ENCODE measurements around the gene ULBP3. TPM values are rescaled to one million over a fixed set of nuclear protein-coding genes. Genes with fewer than 3 reads are reported as not detected.

The ULBP3 gene
- total RNA-seq, 3 donors from 2014 or later = 0.64 to 2.0 (median 0.73) TPM

- intact Hi-C loops (cut with DNase I; ENCODE audit: low total_unique reads) = no loop called here
Observed at GRCh38 chr6:150043501-150044412, 25.2 kb downstream of the ULBP3 start.

DNA sequence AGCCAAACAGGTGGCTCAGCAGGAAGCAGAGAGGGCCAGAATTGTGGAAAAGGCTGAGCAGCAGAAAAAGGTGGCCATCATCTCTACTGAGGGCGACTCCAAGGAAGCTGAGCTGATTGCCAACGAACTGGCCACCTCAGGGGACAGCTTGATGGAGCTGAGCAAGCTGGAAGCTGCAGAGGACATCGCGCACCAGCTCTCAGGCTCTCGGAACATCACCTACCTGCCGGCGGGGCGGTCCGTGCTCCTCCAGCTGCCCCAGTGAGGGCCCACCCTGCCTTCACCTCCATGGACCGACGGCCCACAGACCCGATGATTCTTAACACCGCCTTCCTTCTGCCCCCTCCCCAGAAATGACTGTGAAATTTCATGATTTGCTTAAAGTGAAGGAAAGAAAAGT, 25.8 kb downstream of the ULBP3 start:
- DNase-seq (ENCODE audit: low spot score in 2 of 2) = no peak
- no peak for TF ChIP-seq POLR2AphosphoS5 (IDR thresholded peaks at IDR 0.05)

More at GRCh38 chr6:150043501-150044412, 25.2 kb downstream of the ULBP3 start:
- TF ChIP-seq POLR2A (IDR thresholded peaks at IDR 0.05) = no peak
- TF ChIP-seq, protein P1, sequence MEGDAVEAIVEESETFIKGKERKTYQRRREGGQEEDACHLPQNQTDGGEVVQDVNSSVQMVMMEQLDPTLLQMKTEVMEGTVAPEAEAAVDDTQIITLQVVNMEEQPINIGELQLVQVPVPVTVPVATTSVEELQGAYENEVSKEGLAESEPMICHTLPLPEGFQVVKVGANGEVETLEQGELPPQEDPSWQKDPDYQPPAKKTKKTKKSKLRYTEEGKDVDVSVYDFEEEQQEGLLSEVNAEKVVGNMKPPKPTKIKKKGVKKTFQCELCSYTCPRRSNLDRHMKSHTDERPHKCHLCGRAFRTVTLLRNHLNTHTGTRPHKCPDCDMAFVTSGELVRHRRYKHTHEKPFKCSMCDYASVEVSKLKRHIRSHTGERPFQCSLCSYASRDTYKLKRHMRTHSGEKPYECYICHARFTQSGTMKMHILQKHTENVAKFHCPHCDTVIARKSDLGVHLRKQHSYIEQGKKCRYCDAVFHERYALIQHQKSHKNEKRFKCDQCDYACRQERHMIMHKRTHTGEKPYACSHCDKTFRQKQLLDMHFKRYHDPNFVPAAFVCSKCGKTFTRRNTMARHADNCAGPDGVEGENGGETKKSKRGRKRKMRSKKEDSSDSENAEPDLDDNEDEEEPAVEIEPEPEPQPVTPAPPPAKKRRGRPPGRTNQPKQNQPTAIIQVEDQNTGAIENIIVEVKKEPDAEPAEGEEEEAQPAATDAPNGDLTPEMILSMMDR (IDR thresholded peaks at IDR 0.05) = no peak
- TF ChIP-seq POLR2AphosphoS5 (IDR thresholded peaks at IDR 0.05) = no peak
- Histone ChIP-seq H3K27ac (no peak overlapping the region), H3K4me3 (no peak overlapping the region), H3K9me3 (no peaks in the 10 kb centered on the region), H3K36me3 (no peaks in the 10 kb centered on the region), H3K27me3 (peaks cover 0 to 28% of the 10 kb centered on the region in 2 donors), H3K4me1 (no peaks in the 10 kb centered on the region)
- no peak for DNase-seq (ENCODE audit: low spot score in 2 of 2)

GRCh38 chr6:150038202-150039062, 30.5 kb downstream of the ULBP3 start:
- H3K27ac ChIP-seq = no peak overlapping the region
- TF ChIP-seq, protein P1 (IDR thresholded peaks at IDR 0.05) = no peak
- no peak for TF ChIP-seq POLR2A (IDR thresholded peaks at IDR 0.05)
- no peak for TF ChIP-seq POLR2AphosphoS5 (IDR thresholded peaks at IDR 0.05)
- peak in 1 of 2 donors; percentile 27 for DNase-seq (ENCODE audit: low spot score in 2 of 2)
- peaks cover 0 to 5% of the 10 kb centered on the region in 2 donors for H3K4me1 ChIP-seq
- H3K36me3 ChIP-seq = no peaks in the 10 kb centered on the region
- no peaks in the 10 kb centered on the region for H3K9me3 ChIP-seq
- intact Hi-C loops (cut with DNase I; ENCODE audit: low total_unique reads) = no loop called here
- H3K27me3 ChIP-seq = peaks cover 3 to 61% of the 10 kb centered on the region in 2 donors
- H3K4me3 ChIP-seq = peak overlapping the region in 2 of 3 donors; percentile 34 to 62

More for the DNA sequence above, 25.8 kb downstream of the ULBP3 start:
- intact Hi-C loops (cut with DNase I; ENCODE audit: low total_unique reads) = no loop called here
- Histone ChIP-seq H3K4me1 (no peaks in the 10 kb centered on the region), H3K36me3 (no peaks in the 10 kb centered on the region), H3K27me3 (peaks cover 0 to 34% of the 10 kb centered on the region in 2 donors), H3K4me3 (no peak overlapping the region), H3K27ac (no peak overlapping the region), H3K9me3 (no peaks in the 10 kb centered on the region)

GRCh38 chr6:150037526-150038201, 31.3 kb downstream of the ULBP3 start:
- no peak overlapping the region for H3K27ac ChIP-seq
- no peaks in the 10 kb centered on the region for H3K36me3 ChIP-seq
- peaks cover 0 to 5% of the 10 kb centered on the region in 2 donors for H3K4me1 ChIP-seq
- intact Hi-C loops (cut with DNase I; ENCODE audit: low total_unique reads) = no loop called here
- H3K27me3 ChIP-seq = peaks cover 3 to 61% of the 10 kb centered on the region in 2 donors
- peak overlapping the region in 2 of 3 donors; percentile 34 to 62 for H3K4me3 ChIP-seq
- TF ChIP-seq, protein P1 (IDR thresholded peaks at IDR 0.05) = no peak
- TF ChIP-seq POLR2A (IDR thresholded peaks at IDR 0.05) (no peak), POLR2AphosphoS5 (IDR thresholded peaks at IDR 0.05) (no peak)
- no peaks in the 10 kb centered on the region for H3K9me3 ChIP-seq
- DNase-seq (ENCODE audit: low spot score in 2 of 2) = no peak

GRCh38 chr6:150036081-150036480, 32.8 kb downstream of the ULBP3 start:
- H3K36me3 ChIP-seq = no peaks in the 10 kb centered on the region
- DNase-seq (ENCODE audit: low spot score in 2 of 2) = no peak
- TF ChIP-seq, protein P1 (IDR thresholded peaks at IDR 0.05) = no peak
- no peak for TF ChIP-seq POLR2AphosphoS5 (IDR thresholded peaks at IDR 0.05)
- TF ChIP-seq POLR2A (IDR thresholded peaks at IDR 0.05) = no peak
- peaks cover 0 to 5% of the 10 kb centered on the region in 2 donors for H3K4me1 ChIP-seq
- H3K27me3 ChIP-seq = peaks cover 3 to 54% of the 10 kb centered on the region in 2 donors
- H3K4me3 ChIP-seq = no peak overlapping the region
- H3K27ac ChIP-seq = no peak overlapping the region
- intact Hi-C loops (cut with DNase I; ENCODE audit: low total_unique reads) = no loop called here
- no peaks in the 10 kb centered on the region for H3K9me3 ChIP-seq
